ENCODE measurements around the gene VANGL1.

Gene VANGL1

GRCh38 chr1:115666702-115667101, 24.9 kb downstream of the VANGL1 start:
- H3K36me3 Mint-ChIP-seq, result peaks cover 37% of the 10 kb centered on the region

GRCh38 chr1:115668579-115668978, 26.8 kb downstream of the VANGL1 start:
- H3K36me3 Mint-ChIP-seq, result peaks cover 34% of the 10 kb centered on the region
- peaks cover 14% of the 10 kb centered on the region for H3K4me1 Mint-ChIP-seq
- DNase-seq, result no peak
- H3K27me3 Mint-ChIP-seq, result no peaks in the 10 kb centered on the region
- H3K4me3 Mint-ChIP-seq, result no peak overlapping the region
- H3K9me3 Mint-ChIP-seq, result peaks cover 2% of the 10 kb centered on the region
- CTCF ChIA-PET, result interaction anchor here (0.6 to 1.3 kb wide), 2 partner anchors 16 to 60 kb away, joined by 3 read pairs; no protein-coding TSS in a partner anchor
- H3K27ac Mint-ChIP-seq, result no peak overlapping the region

More at GRCh38 chr1:115666702-115667101, 24.9 kb downstream of the VANGL1 start:
- DNase-seq, result no peak
- Mint-ChIP-seq H3K27ac (no peak overlapping the region), H3K27me3 (no peaks in the 10 kb centered on the region), H3K9me3 (peaks cover 2% of the 10 kb centered on the region), H3K4me1 (peaks cover 14% of the 10 kb centered on the region), H3K4me3 (no peak overlapping the region)
- CTCF ChIA-PET, result no interaction called here

GRCh38 chr1:115669002-115669673, 27.4 kb downstream of the VANGL1 start:
- CTCF ChIA-PET, result interaction anchor here (0.6 to 1.3 kb wide), 3 partner anchors 10 to 37 kb away, joined by 3 read pairs; no protein-coding TSS in a partner anchor
- Mint-ChIP-seq H3K27me3 (no peaks in the 10 kb centered on the region), H3K4me1 (peaks cover 14% of the 10 kb centered on the region), H3K27ac (no peak overlapping the region), H3K4me3 (no peak overlapping the region), H3K9me3 (peaks cover 2% of the 10 kb centered on the region), H3K36me3 (peaks cover 28% of the 10 kb centered on the region)
- DNase-seq, result no peak

GRCh38 chr1:115669886-115670285, 28.1 kb downstream of the VANGL1 start:
- DNase-seq, result no peak
- H3K9me3 Mint-ChIP-seq, result peaks cover 2% of the 10 kb centered on the region
- peaks cover 14% of the 10 kb centered on the region for H3K4me1 Mint-ChIP-seq
- H3K27me3 Mint-ChIP-seq, result no peaks in the 10 kb centered on the region
- H3K36me3 Mint-ChIP-seq, result peaks cover 24% of the 10 kb centered on the region
- H3K27ac Mint-ChIP-seq, result no peak overlapping the region
- no peak overlapping the region for H3K4me3 Mint-ChIP-seq
- CTCF ChIA-PET, result interaction anchor here (1.4 kb wide), 1 partner anchor 61 kb away, joined by 8 read pairs; no protein-coding TSS in a partner anchor

- DNase-seq, result no peak
- CTCF ChIA-PET, result interaction anchor here (1.1 to 1.4 kb wide), 2 partner anchors 37 to 62 kb away, joined by 3 to 8 read pairs; no protein-coding TSS in a partner anchor
- no peak overlapping the region for H3K4me3 Mint-ChIP-seq
- H3K9me3 Mint-ChIP-seq, result peaks cover 2% of the 10 kb centered on the region
- H3K27ac Mint-ChIP-seq, result no peak overlapping the region
- peaks cover 14% of the 10 kb centered on the region for H3K4me1 Mint-ChIP-seq
- H3K27me3 Mint-ChIP-seq, result no peaks in the 10 kb centered on the region
- peaks cover 23% of the 10 kb centered on the region for H3K36me3 Mint-ChIP-seq
These were observed 28.9 kb downstream of the VANGL1 start for GRCh38 chr1:115670476-115671175.

GRCh38 chr1:115671176-115671934, 29.6 kb downstream of the VANGL1 start:
- H3K9me3 Mint-ChIP-seq, result peaks cover 2% of the 10 kb centered on the region
- H3K36me3 Mint-ChIP-seq, result peaks cover 16% of the 10 kb centered on the region
- no peaks in the 10 kb centered on the region for H3K27me3 Mint-ChIP-seq
- H3K4me3 Mint-ChIP-seq, result no peak overlapping the region
- no peak overlapping the region for H3K27ac Mint-ChIP-seq
- H3K4me1 Mint-ChIP-seq, result peaks cover 14% of the 10 kb centered on the region
- CTCF ChIA-PET, result interaction anchor here (1.1 to 1.4 kb wide), 2 partner anchors 36 to 63 kb away, joined by 3 to 8 read pairs; no protein-coding TSS in a partner anchor
- DNase-seq, result no peak

GRCh38 chr1:115672224-115673009, 30.6 kb downstream of the VANGL1 start:
- Mint-ChIP-seq H3K4me3 (no peak overlapping the region), H3K9me3 (peaks cover 2% of the 10 kb centered on the region), H3K27me3 (no peaks in the 10 kb centered on the region), H3K4me1 (peaks cover 14% of the 10 kb centered on the region), H3K36me3 (peaks cover 16% of the 10 kb centered on the region), H3K27ac (no peak overlapping the region)
- CTCF ChIA-PET, result interaction anchor here (0.9 kb wide), 1 partner anchor 34 kb away, joined by 4 read pairs; no protein-coding TSS in a partner anchor
- no peak for DNase-seq

GRCh38 chr1:115676498-115677181, 34.9 kb downstream of the VANGL1 start:
- Mint-ChIP-seq H3K4me3 (no peak overlapping the region), H3K36me3 (no peaks in the 10 kb centered on the region), H3K9me3 (no peaks in the 10 kb centered on the region), H3K27me3 (no peaks in the 10 kb centered on the region), H3K27ac (no peak overlapping the region), H3K4me1 (no peaks in the 10 kb centered on the region)
- no peak for DNase-seq
- CTCF ChIA-PET, result no interaction called here

GRCh38 chr1:115677182-115677555, 35.4 kb downstream of the VANGL1 start:
- Mint-ChIP-seq H3K27me3 (no peaks in the 10 kb centered on the region), H3K4me1 (no peaks in the 10 kb centered on the region), H3K4me3 (no peak overlapping the region), H3K36me3 (no peaks in the 10 kb centered on the region), H3K9me3 (no peaks in the 10 kb centered on the region), H3K27ac (no peak overlapping the region)
- CTCF ChIA-PET, result no interaction called here
- no peak for DNase-seq

- H3K27me3 Mint-ChIP-seq, result no peaks in the 10 kb centered on the region
- no peaks in the 10 kb centered on the region for H3K9me3 Mint-ChIP-seq
- no peak overlapping the region for H3K4me3 Mint-ChIP-seq
- no peak for DNase-seq
- CTCF ChIA-PET, result no interaction called here
- peaks cover 2% of the 10 kb centered on the region for H3K4me1 Mint-ChIP-seq
- H3K36me3 Mint-ChIP-seq, result peaks cover 2% of the 10 kb centered on the region
- no peak overlapping the region for H3K27ac Mint-ChIP-seq
These were observed 35.8 kb downstream of the VANGL1 start for GRCh38 chr1:115677565-115677964.

- Mint-ChIP-seq H3K4me3 (no peak overlapping the region), H3K36me3 (peaks cover 3% of the 10 kb centered on the region), H3K9me3 (no peaks in the 10 kb centered on the region), H3K27me3 (no peaks in the 10 kb centered on the region), H3K27ac (no peak overlapping the region), H3K4me1 (peaks cover 6% of the 10 kb centered on the region)
- no peak for DNase-seq
- CTCF ChIA-PET, result no interaction called here
These were observed 36.4 kb downstream of the VANGL1 start for GRCh38 chr1:115678141-115678540.

GRCh38 chr1:115679141-115679611, 37.4 kb downstream of the VANGL1 start:
- H3K9me3 Mint-ChIP-seq, result no peaks in the 10 kb centered on the region
- CTCF ChIA-PET, result no interaction called here
- H3K27ac Mint-ChIP-seq, result no peak overlapping the region
- H3K4me1 Mint-ChIP-seq, result peaks cover 6% of the 10 kb centered on the region
- no peaks in the 10 kb centered on the region for H3K27me3 Mint-ChIP-seq
- no peak overlapping the region for H3K4me3 Mint-ChIP-seq
- no peak for DNase-seq
- H3K36me3 Mint-ChIP-seq, result peaks cover 6% of the 10 kb centered on the region

GRCh38 chr1:115680730-115681111, 39.0 kb downstream of the VANGL1 start:
- Mint-ChIP-seq H3K27me3 (no peaks in the 10 kb centered on the region), H3K4me1 (peaks cover 6% of the 10 kb centered on the region)

More at GRCh38 chr1:115680730-115681111, 39.0 kb downstream of the VANGL1 start:
- H3K4me3 Mint-ChIP-seq, result no peak overlapping the region
- H3K36me3 Mint-ChIP-seq, result peaks cover 17% of the 10 kb centered on the region
- no peaks in the 10 kb centered on the region for H3K9me3 Mint-ChIP-seq
- no peak for DNase-seq
- no peak overlapping the region for H3K27ac Mint-ChIP-seq
- CTCF ChIA-PET, result no interaction called here
